Activated CD4-positive, alpha-beta T cell treated with anti-CD3 and anti-CD28 coated beads, Interleukin-2, amount 10 ng/mL, durations not matched to agents 7 days and 5 days (primary cell): Measurements from ENCODE around the gene RHOF. TPM values are rescaled to one million over a fixed set of nuclear protein-coding genes. Genes with fewer than 3 reads are reported as not detected.

Experiments used
- CTCF ChIA-PET: fragments of 350-600 bp; sonication (Branson Sonifier 250); formaldehyde crosslinking; loops from one replicate; lab custom pipeline; 2021; ENCODE audit warnings: antibody characterized with exemption; lab: Charles Lee
- POLR2A ChIA-PET: fragments of 350-600 bp; sonication (Branson Sonifier 250); formaldehyde crosslinking; loops from one replicate; lab custom pipeline; 2021; ENCODE audit warnings: antibody characterized with exemption; lab: Charles Lee
- DNase-seq: peaks from one replicate; pipeline ENCODE4 v3.0.0-alpha.2; 2020
- H3K27ac Mint-ChIP-seq: one replicate; pipeline ENCODE4 v1.8.0; 2021; ENCODE audit warnings: mild to moderate bottlenecking, moderate library complexity, mixed read lengths
- H3K27me3 Mint-ChIP-seq: one replicate; pipeline ENCODE4 v1.8.0; 2021; ENCODE audit warnings: mixed read lengths
- H3K36me3 Mint-ChIP-seq: one replicate; pipeline ENCODE4 v1.8.0; 2021; ENCODE audit warnings: low read depth, mixed read lengths
- H3K4me1 Mint-ChIP-seq: one replicate; pipeline ENCODE4 v1.8.0; 2021; ENCODE audit warnings: mixed read lengths
- H3K4me3 Mint-ChIP-seq: one replicate; pipeline ENCODE4 v1.8.0; 2021; ENCODE audit warnings: mild to moderate bottlenecking, moderate library complexity, mixed read lengths
- H3K9me3 Mint-ChIP-seq: one replicate; pipeline ENCODE4 v1.8.0; 2021; ENCODE audit warnings: mixed read lengths
- total RNA-seq, 2 experiments: library from RNA; stranded (reverse); gene quantifications; one replicate each; pipeline ENCODE4 v1.2.3, GENCODE V29; 2021

The RHOF gene
- total RNA-seq, 2 experiments from 2014 or later = 132 to 148 TPM

- CTCF ChIA-PET = interaction anchor here (0.6 to 40.9 kb wide), 4 partner anchors 9 to 105 kb away, joined by 3 to 1058 read pairs (median 4); partner anchors contain the start of genes RHOF and SETD1B
- Mint-ChIP-seq H3K27ac (peak overlapping the region; percentile 81), H3K9me3 (no peaks in the 10 kb centered on the region), H3K36me3 (peaks cover 54% of the 10 kb centered on the region), H3K4me3 (peak overlapping the region; percentile 63), H3K4me1 (peaks cover 71% of the 10 kb centered on the region), H3K27me3 (no peaks in the 10 kb centered on the region)
- POLR2A ChIA-PET = no interaction called here
- DNase-seq = no peak
These were observed 9.0 kb downstream of the RHOF start for GRCh38 chr12:121784460-121784859.

GRCh38 chr12:121783766-121784165 is 9.7 kb downstream of the RHOF start:
- DNase-seq = no peak
- Mint-ChIP-seq H3K36me3 (peaks cover 56% of the 10 kb centered on the region), H3K27me3 (no peaks in the 10 kb centered on the region), H3K9me3 (no peaks in the 10 kb centered on the region), H3K27ac (peak overlapping the region; percentile 81), H3K4me1 (peaks cover 69% of the 10 kb centered on the region), H3K4me3 (peak overlapping the region; percentile 63)
- CTCF ChIA-PET = interaction anchor here (1.9 to 40.9 kb wide), 2 partner anchors 9 to 16 kb away, joined by 3 to 1058 read pairs; partner anchors contain the start of genes RHOF and SETD1B
- POLR2A ChIA-PET = interaction anchor here (0.6 kb wide), 1 partner anchor 8 kb away, joined by 4 read pairs; no protein-coding TSS in a partner anchor

- DNase-seq = peak; percentile 38
- Mint-ChIP-seq H3K4me3 (peak overlapping the region; percentile 35), H3K36me3 (peaks cover 48% of the 10 kb centered on the region), H3K27me3 (no peaks in the 10 kb centered on the region), H3K27ac (peak overlapping the region; percentile 86), H3K4me1 (peaks cover 58% of the 10 kb centered on the region), H3K9me3 (no peaks in the 10 kb centered on the region)
- POLR2A ChIA-PET = interaction anchor here (0.6 to 1.5 kb wide), 6 partner anchors 8 to 29 kb away, joined by 3 to 5 read pairs (median 4); no protein-coding TSS in a partner anchor
- CTCF ChIA-PET = interaction anchor here (1.1 to 40.9 kb wide), 9 partner anchors 9 to 100 kb away, joined by 3 to 1058 read pairs (median 4); partner anchors contain the start of genes RHOF and SETD1B
These were observed 11.2 kb downstream of the RHOF start for GRCh38 chr12:121781998-121782979.

- peaks cover 40% of the 10 kb centered on the region for H3K36me3 Mint-ChIP-seq
- H3K27ac Mint-ChIP-seq = peak overlapping the region; percentile 86
- ChIA-PET POLR2A (interaction anchor here (0.6 to 1.5 kb wide), 5 partner anchors 9 to 29 kb away, joined by 3 to 5 read pairs (median 4); no protein-coding TSS in a partner anchor), CTCF (interaction anchor here (0.9 to 40.9 kb wide), 10 partner anchors 9 to 99 kb away, joined by 3 to 1058 read pairs (median 4); partner anchors contain the start of genes RHOF and SETD1B)
- DNase-seq = no peak
- peaks cover 52% of the 10 kb centered on the region for H3K4me1 Mint-ChIP-seq
- peak overlapping the region; percentile 35 for H3K4me3 Mint-ChIP-seq
- H3K27me3 Mint-ChIP-seq = no peaks in the 10 kb centered on the region
- no peaks in the 10 kb centered on the region for H3K9me3 Mint-ChIP-seq
These were observed 11.9 kb downstream of the RHOF start for GRCh38 chr12:121781484-121781997.

GRCh38 chr12:121780429-121780828 is 13.1 kb downstream of the RHOF start:
- Mint-ChIP-seq H3K27ac (peak overlapping the region; percentile 60), H3K36me3 (peaks cover 36% of the 10 kb centered on the region), H3K9me3 (no peaks in the 10 kb centered on the region), H3K4me1 (peaks cover 49% of the 10 kb centered on the region), H3K4me3 (no peak overlapping the region), H3K27me3 (no peaks in the 10 kb centered on the region)
- no peak for DNase-seq
- ChIA-PET POLR2A (no interaction called here), CTCF (interaction anchor here (40.9 kb wide), 1 partner anchor 19 kb away, joined by 1058 read pairs; the partner anchor contains the start of genes RHOF and SETD1B)

GRCh38 chr12:121779422-121779895 is 14.0 kb downstream of the RHOF start:
- H3K36me3 Mint-ChIP-seq = peaks cover 29% of the 10 kb centered on the region
- no peaks in the 10 kb centered on the region for H3K9me3 Mint-ChIP-seq
- no peak for DNase-seq
- H3K27me3 Mint-ChIP-seq = no peaks in the 10 kb centered on the region
- ChIA-PET CTCF (interaction anchor here (0.6 to 40.9 kb wide), 2 partner anchors 20 to 376 kb away, joined by 3 to 1058 read pairs; partner anchors contain the start of genes RHOF and SETD1B), POLR2A (no interaction called here)
- no peak overlapping the region for H3K27ac Mint-ChIP-seq
- peaks cover 42% of the 10 kb centered on the region for H3K4me1 Mint-ChIP-seq
- H3K4me3 Mint-ChIP-seq = no peak overlapping the region

GRCh38 chr12:121778567-121779421 is 14.7 kb downstream of the RHOF start:
- ChIA-PET POLR2A (interaction anchor here (0.5 to 0.7 kb wide), 2 partner anchors 152 to 209 kb away, joined by 4 to 8 read pairs; partner anchors contain the start of gene ORAI1), CTCF (interaction anchor here (0.7 to 40.9 kb wide), 2 partner anchors 21 to 106 kb away, joined by 3 to 1058 read pairs; partner anchors contain the start of genes RHOF and SETD1B)
- DNase-seq = no peak
- peaks cover 35% of the 10 kb centered on the region for H3K4me1 Mint-ChIP-seq
- H3K27me3 Mint-ChIP-seq = no peaks in the 10 kb centered on the region
- peaks cover 24% of the 10 kb centered on the region for H3K36me3 Mint-ChIP-seq
- H3K9me3 Mint-ChIP-seq = no peaks in the 10 kb centered on the region
- H3K4me3 Mint-ChIP-seq = no peak overlapping the region
- H3K27ac Mint-ChIP-seq = peak overlapping the region; percentile 63

- peak; percentile 90 for DNase-seq
- CTCF ChIA-PET = interaction anchor here (0.6 to 40.9 kb wide), 8 partner anchors 9 to 722 kb away, joined by 3 to 1058 read pairs (median 4); partner anchors contain the start of genes RHOF, SETD1B and TMEM120B
- Mint-ChIP-seq H3K4me3 (no peak overlapping the region), H3K4me1 (peaks cover 26% of the 10 kb centered on the region), H3K36me3 (peaks cover 15% of the 10 kb centered on the region), H3K27me3 (no peaks in the 10 kb centered on the region), H3K9me3 (no peaks in the 10 kb centered on the region), H3K27ac (peak overlapping the region; percentile 73)
- POLR2A ChIA-PET = interaction anchor here (0.6 to 1.2 kb wide), 2 partner anchors 17 to 66 kb away, joined by 3 to 6 read pairs; partner anchors contain the start of gene RHOF
These were observed 17.0 kb downstream of the RHOF start for GRCh38 chr12:121776190-121777098.

GRCh38 chr12:121775501-121775900 is 18.0 kb downstream of the RHOF start:
- no peak for DNase-seq
- Mint-ChIP-seq H3K9me3 (no peaks in the 10 kb centered on the region), H3K36me3 (peaks cover 15% of the 10 kb centered on the region), H3K27me3 (no peaks in the 10 kb centered on the region), H3K27ac (no peak overlapping the region), H3K4me3 (no peak overlapping the region), H3K4me1 (peaks cover 25% of the 10 kb centered on the region)
- POLR2A ChIA-PET = no interaction called here
- CTCF ChIA-PET = interaction anchor here (0.6 to 40.9 kb wide), 3 partner anchors 8 to 697 kb away, joined by 3 to 1058 read pairs (median 5); partner anchors contain the start of genes RHOF and SETD1B

GRCh38 chr12:121774968-121775474 is 18.5 kb downstream of the RHOF start:
- peak overlapping the region; percentile 66 for H3K27ac Mint-ChIP-seq
- DNase-seq = no peak
- no peaks in the 10 kb centered on the region for H3K9me3 Mint-ChIP-seq
- H3K27me3 Mint-ChIP-seq = no peaks in the 10 kb centered on the region
- no peak overlapping the region for H3K4me3 Mint-ChIP-seq
- peaks cover 25% of the 10 kb centered on the region for H3K4me1 Mint-ChIP-seq
- POLR2A ChIA-PET = no interaction called here
- peaks cover 11% of the 10 kb centered on the region for H3K36me3 Mint-ChIP-seq
- CTCF ChIA-PET = interaction anchor here (0.6 to 40.9 kb wide), 5 partner anchors 9 to 698 kb away, joined by 3 to 1058 read pairs (median 5); partner anchors contain the start of genes RHOF and SETD1B
